ENCODE results near the gene CAV1.

CAV1 gene

GRCh38 chr7:116490351-116490750 is 34.5 kb upstream of the CAV1 start:
- Histone ChIP-seq H3K27ac (no peak overlapping the region), H3K4me3 (ENCODE audit: low read depth, low read length) (no peak overlapping the region), H3K36me3 (replicated peaks) (no peaks in the 10 kb centered on the region), H3K27me3 (replicated peaks) (no peaks in the 10 kb centered on the region)
- no peak for DNase-seq
- in situ Hi-C loops (cut with HindIII; ENCODE audit: low pct_ligation_motif_present, low sequenced_read_pairs) = no loop called here
- TF ChIP-seq CTCF (IDR thresholded peaks at IDR 0.05; ENCODE audit: low read depth, low read length, missing control alignments) = no peak

- no peak overlapping the region for H3K27ac ChIP-seq
- H3K36me3 ChIP-seq (replicated peaks) = no peaks in the 10 kb centered on the region
- in situ Hi-C loops (cut with HindIII; ENCODE audit: low pct_ligation_motif_present, low sequenced_read_pairs) = no loop called here
- DNase-seq = no peak
- TF ChIP-seq CTCF (IDR thresholded peaks at IDR 0.05; ENCODE audit: low read depth, low read length, missing control alignments) = no peak
- no peaks in the 10 kb centered on the region for H3K27me3 ChIP-seq (replicated peaks)
- H3K4me3 ChIP-seq (ENCODE audit: low read depth, low read length) = no peak overlapping the region
Measured at GRCh38 chr7:116491887-116492653, 32.8 kb upstream of the CAV1 start.

- H3K4me3 ChIP-seq (ENCODE audit: low read depth, low read length) = no peak overlapping the region
- no peak for DNase-seq
- H3K27ac ChIP-seq = no peak overlapping the region
- H3K27me3 ChIP-seq (replicated peaks) = no peaks in the 10 kb centered on the region
- no peaks in the 10 kb centered on the region for H3K36me3 ChIP-seq (replicated peaks)
- TF ChIP-seq CTCF (IDR thresholded peaks at IDR 0.05; ENCODE audit: low read depth, low read length, missing control alignments) = no peak
- in situ Hi-C loops (cut with HindIII; ENCODE audit: low pct_ligation_motif_present, low sequenced_read_pairs) = no loop called here
Measured at GRCh38 chr7:116492654-116493109, 32.2 kb upstream of the CAV1 start.

- no peaks in the 10 kb centered on the region for H3K36me3 ChIP-seq (replicated peaks)
- DNase-seq = no peak
- H3K27me3 ChIP-seq (replicated peaks) = no peaks in the 10 kb centered on the region
- no peak for TF ChIP-seq CTCF (IDR thresholded peaks at IDR 0.05; ENCODE audit: low read depth, low read length, missing control alignments)
- no peak overlapping the region for H3K4me3 ChIP-seq (ENCODE audit: low read depth, low read length)
- in situ Hi-C loops (cut with HindIII; ENCODE audit: low pct_ligation_motif_present, low sequenced_read_pairs) = no loop called here
- no peak overlapping the region for H3K27ac ChIP-seq
Measured at GRCh38 chr7:116493449-116493848, 31.4 kb upstream of the CAV1 start.

- TF ChIP-seq CTCF (IDR thresholded peaks at IDR 0.05; ENCODE audit: low read depth, low read length, missing control alignments) = no peak
- no peak overlapping the region for H3K4me3 ChIP-seq (ENCODE audit: low read depth, low read length)
- DNase-seq = no peak
- no peaks in the 10 kb centered on the region for H3K36me3 ChIP-seq (replicated peaks)
- no peak overlapping the region for H3K27ac ChIP-seq
- no peaks in the 10 kb centered on the region for H3K27me3 ChIP-seq (replicated peaks)
- in situ Hi-C loops (cut with HindIII; ENCODE audit: low pct_ligation_motif_present, low sequenced_read_pairs) = no loop called here
Measured at GRCh38 chr7:116494472-116494871, 30.4 kb upstream of the CAV1 start.

GRCh38 chr7:116495736-116496135 is 29.1 kb upstream of the CAV1 start:
- no peak overlapping the region for H3K27ac ChIP-seq
- no peak for DNase-seq
- H3K36me3 ChIP-seq (replicated peaks) = no peaks in the 10 kb centered on the region
- H3K4me3 ChIP-seq (ENCODE audit: low read depth, low read length) = no peak overlapping the region
- in situ Hi-C loops (cut with HindIII; ENCODE audit: low pct_ligation_motif_present, low sequenced_read_pairs) = no loop called here
- no peaks in the 10 kb centered on the region for H3K27me3 ChIP-seq (replicated peaks)
- no peak for TF ChIP-seq CTCF (IDR thresholded peaks at IDR 0.05; ENCODE audit: low read depth, low read length, missing control alignments)

All from brain microvascular endothelial cell (primary cell).